HepG2 (cell line): ENCODE results near the gene ANKRD53. TPM values are rescaled to one million over a fixed set of nuclear protein-coding genes. Genes with fewer than 3 reads are reported as not detected.

Source experiments
- DMAP1 ChIP-seq: IDR thresholded peaks from 2 replicates; pipeline ENCODE4 v1.6.1; 2016
- GZF1 ChIP-seq: sonication (generic); formaldehyde crosslinking; IDR thresholded peaks from 2 replicates; pipeline ENCODE4 v1.5.1; 2020; ENCODE audit warnings: mild to moderate bottlenecking, missing genetic modification reagents
- HMG20B ChIP-seq: conservative IDR thresholded peaks from 2 replicates; pipeline ENCODE4 v1.6.1; 2016; ENCODE audit warnings: missing genetic modification reagents, missing compliant biosample characterization
- HNF4A ChIP-seq: sonication (generic); formaldehyde crosslinking; IDR thresholded peaks from 2 replicates; pipeline ENCODE4 v1.4.0; 2020; ENCODE audit warnings: missing genetic modification reagents
- HNRNPK ChIP-seq: fragments of 200-400 bp; formaldehyde crosslinking; IDR thresholded peaks from 2 replicates; pipeline ENCODE4 v1.6.1; 2018; ENCODE audit warnings: low read length, low read depth, moderate library complexity, mild to moderate bottlenecking; ENCODE audit not compliant: poor library complexity, severe bottlenecking
- HOXA5 ChIP-seq: sonication (generic); formaldehyde crosslinking; IDR thresholded peaks from 2 replicates; pipeline ENCODE4 v1.4.0; 2020; ENCODE audit warnings: missing genetic modification reagents
- IKZF5 ChIP-seq: IDR thresholded peaks from 2 replicates; pipeline ENCODE4 v1.6.1; 2018; ENCODE audit warnings: missing genetic modification reagents, mild to moderate bottlenecking, missing compliant biosample characterization
- ISL2 ChIP-seq: sonication (generic); formaldehyde crosslinking; IDR thresholded peaks from 2 replicates; pipeline ENCODE4 v1.5.0; 2020; ENCODE audit warnings: missing genetic modification reagents
- KAT8 ChIP-seq: IDR thresholded peaks from 2 replicates; pipeline ENCODE4 v1.6.1; 2016; ENCODE audit warnings: missing genetic modification reagents, missing compliant biosample characterization
- KDM4B ChIP-seq: sonication (generic); formaldehyde crosslinking; IDR thresholded peaks from 2 replicates; pipeline ENCODE4 v1.4.0; 2020; ENCODE audit warnings: missing genetic modification reagents
- MEIS2 ChIP-seq: sonication (generic); formaldehyde crosslinking; IDR thresholded peaks from 2 replicates; pipeline ENCODE4 v1.9.0; 2021; ENCODE audit warnings: mild to moderate bottlenecking, missing genetic modification reagents
- RERE ChIP-seq: IDR thresholded peaks from 2 replicates; pipeline ENCODE4 v1.6.1; 2016; ENCODE audit warnings: low read depth, missing genetic modification reagents, missing compliant biosample characterization
- SP2 ChIP-seq: sonication (generic); formaldehyde crosslinking; IDR thresholded peaks from 2 replicates; pipeline ENCODE4 v1.5.1; 2020; ENCODE audit warnings: mild to moderate bottlenecking, missing genetic modification reagents
- THAP7 ChIP-seq: sonication (generic); formaldehyde crosslinking; IDR thresholded peaks from 2 replicates; pipeline ENCODE4 v1.8.1; 2023; ENCODE audit warnings: mild to moderate bottlenecking, missing genetic modification reagents
- ZIK1 ChIP-seq: sonication (generic); formaldehyde crosslinking; IDR thresholded peaks from 2 replicates; pipeline ENCODE4 v1.5.0; 2020; ENCODE audit warnings: mild to moderate bottlenecking, low read depth, missing genetic modification reagents, borderline replicate concordance
- ZNF333 ChIP-seq: sonication (generic); formaldehyde crosslinking; IDR thresholded peaks from 2 replicates; pipeline ENCODE4 v1.4.0; 2020; ENCODE audit warnings: mild to moderate bottlenecking, missing genetic modification reagents, borderline replicate concordance
- ZNF451 ChIP-seq: sonication (generic); formaldehyde crosslinking; IDR thresholded peaks from 2 replicates; pipeline ENCODE4 v1.5.0; 2020; ENCODE audit warnings: mild to moderate bottlenecking, missing genetic modification reagents
- ZNF530 ChIP-seq: sonication (generic); formaldehyde crosslinking; IDR thresholded peaks from 2 replicates; pipeline ENCODE4 v1.5.0; 2020; ENCODE audit warnings: low read depth, mild to moderate bottlenecking, missing genetic modification reagents
- ZSCAN20 ChIP-seq: sonication (generic); formaldehyde crosslinking; IDR thresholded peaks from 2 replicates; pipeline ENCODE4 v1.4.0; 2020; ENCODE audit warnings: missing genetic modification reagents, mild to moderate bottlenecking, borderline replicate concordance
- polyA plus RNA-seq, 8 experiments: library from polyadenylated mRNA; depleted of rRNA in 3 of 8; stranded (reverse) in 7 of 8; unstranded in 1 of 8; fragments of >200 nt; fragmentation: Illumina TruSeq in 4 of 8; extraction: Trizol in 4 of 8; gene quantifications; 2 replicates each; pipeline versions ENCODE4 v1.2.1 to v1.2.3, GENCODE V29; 2011 to 2016; ENCODE audit warnings: low read depth in 4 of 8, missing spikeins in 1 of 8, mixed read lengths in 1 of 8; ENCODE audit not compliant: insufficient read depth in 1 of 8
- total RNA-seq, 5 experiments: library from RNA; depleted of rRNA; stranded (reverse); fragments of >200 nt; fragmentation: Illumina TruSeq; extraction: Trizol; gene quantifications; 2 replicates each; pipeline ENCODE4 v1.2.3, GENCODE V29; 2016; ENCODE audit warnings: low read depth in 1 of 5
- TF ChIP-seq, protein P1 (sequence below): IDR thresholded peaks from 2 replicates; pipeline ENCODE4 v1.6.1; 2016; ENCODE audit warnings: mild to moderate bottlenecking, missing biosample characterization, missing genetic modification reagents
- TF ChIP-seq, protein P2 (sequence below): sonication (generic); formaldehyde crosslinking; IDR thresholded peaks from 2 replicates; pipeline ENCODE4 v1.8.0; 2023; ENCODE audit warnings: mild to moderate bottlenecking, missing genetic modification reagents

The ANKRD53 gene
- total and polyA plus RNA-seq, 2 of the 13 experiments (the other 11 are each of a cell fraction or from before 2014, with no cell fraction given): 0.15 TPM; not detected in 1

DNA sequence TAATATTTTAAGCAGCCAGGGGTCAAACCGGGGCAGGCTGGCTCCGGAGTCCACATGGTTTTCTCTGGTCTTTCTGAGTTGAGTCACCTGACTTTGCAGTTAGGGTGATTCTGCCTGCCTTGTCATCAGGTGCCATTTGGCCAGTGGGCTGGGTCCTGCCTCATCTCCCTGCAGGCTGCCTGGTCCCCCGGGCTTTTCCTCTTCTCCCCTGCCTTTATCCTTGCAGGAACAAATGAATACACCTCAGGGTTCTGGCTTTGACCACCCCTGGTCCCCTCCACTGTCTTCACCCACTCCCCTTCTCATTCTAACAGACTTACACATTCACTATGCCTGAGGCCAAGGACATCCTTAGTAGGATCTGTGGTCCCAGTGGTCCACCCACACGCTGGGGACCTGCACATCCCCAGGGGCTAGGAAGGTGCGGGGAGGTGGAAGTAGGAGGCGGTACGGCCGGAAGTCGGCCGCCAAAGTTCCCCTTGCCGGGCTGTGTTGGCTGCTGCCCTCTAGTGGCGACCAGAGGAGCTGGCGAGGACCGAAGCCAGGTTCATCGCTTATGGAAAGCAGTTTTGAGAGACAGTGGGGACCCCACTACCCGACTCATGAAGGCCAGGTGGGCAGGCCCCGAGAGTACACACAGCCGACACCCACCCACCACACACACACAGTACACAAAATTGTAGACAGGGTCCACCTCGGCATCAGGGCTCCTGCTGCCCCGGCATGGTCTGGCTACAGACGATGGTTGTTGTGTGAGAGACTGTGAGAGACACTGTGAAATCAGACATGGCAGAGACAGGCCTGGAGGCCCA lies 22.6 kb downstream of the ANKRD53 start (continued):
- TF ChIP-seq HNRNPK: no peak
- peak; percentile 50; the same call in 1 of the 2 replicates for TF ChIP-seq MEIS2
- 0 out of 2 replicates have a peak, but pooled peaks have one; percentile 73 for TF ChIP-seq ZNF333 (CRISPR knock-in tag)
- TF ChIP-seq SP2 (CRISPR knock-in tag): 0 out of 2 replicates have a peak, but pooled peaks have one; percentile 18
- TF ChIP-seq GZF1 (CRISPR knock-in tag): peak; percentile 92; the same call in 1 of the 2 replicates
- TF ChIP-seq HOXA5: peak; percentile 73; the same call in 1 of the 2 replicates
- TF ChIP-seq, protein P1, sequence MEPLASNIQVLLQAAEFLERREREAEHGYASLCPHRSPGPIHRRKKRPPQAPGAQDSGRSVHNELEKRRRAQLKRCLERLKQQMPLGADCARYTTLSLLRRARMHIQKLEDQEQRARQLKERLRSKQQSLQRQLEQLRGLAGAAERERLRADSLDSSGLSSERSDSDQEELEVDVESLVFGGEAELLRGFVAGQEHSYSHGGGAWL (CRISPR knock-in tag): 0 out of 2 replicates have a peak, but pooled peaks have one; percentile 71
- TF ChIP-seq RERE (CRISPR knock-in tag): no peak; the same call in 1 of the 2 replicates
- TF ChIP-seq, protein P2, sequence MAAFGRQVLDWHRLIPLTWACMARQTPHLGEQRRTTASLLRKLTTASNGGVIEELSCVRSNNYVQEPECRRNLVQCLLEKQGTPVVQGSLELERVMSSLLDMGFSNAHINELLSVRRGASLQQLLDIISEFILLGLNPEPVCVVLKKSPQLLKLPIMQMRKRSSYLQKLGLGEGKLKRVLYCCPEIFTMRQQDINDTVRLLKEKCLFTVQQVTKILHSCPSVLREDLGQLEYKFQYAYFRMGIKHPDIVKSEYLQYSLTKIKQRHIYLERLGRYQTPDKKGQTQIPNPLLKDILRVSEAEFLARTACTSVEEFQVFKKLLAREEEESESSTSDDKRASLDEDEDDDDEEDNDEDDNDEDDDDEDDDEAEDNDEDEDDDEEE: 0 out of 2 replicates have a peak, but pooled peaks have one; percentile 65
- no peak for TF ChIP-seq ZIK1 (CRISPR knock-in tag)
- 0 out of 2 replicates have a peak, but pooled peaks have one; percentile 44 for TF ChIP-seq HMG20B (CRISPR knock-in tag)
- TF ChIP-seq THAP7 (CRISPR knock-in tag): no peak
- TF ChIP-seq KDM4B (CRISPR knock-in tag): 0 out of 2 replicates have a peak, but pooled peaks have one; percentile 28
- TF ChIP-seq IKZF5 (CRISPR knock-in tag): peak; percentile 91; the same call in 1 of the 2 replicates
- TF ChIP-seq KAT8: peak; percentile 93
- no peak for TF ChIP-seq ZNF530 (CRISPR knock-in tag)
- no peak for TF ChIP-seq ISL2 (CRISPR knock-in tag)
- peak; percentile 18; the same call in 1 of the 2 replicates for TF ChIP-seq HNF4A (CRISPR knock-in tag)
- no peak for TF ChIP-seq ZNF451 (CRISPR knock-in tag)
- TF ChIP-seq ZSCAN20: no peak
- 0 out of 2 replicates have a peak, but pooled peaks have one; percentile 57 for TF ChIP-seq DMAP1 (CRISPR knock-in tag)
